GM19395 (cell line): Measurements from ENCODE around the gene RALGAPA2.

ENCODE experiments used
- ATAC-seq: cut with Tn5 transposase; IDR thresholded peaks from one replicate; pipeline ENCODE4 v1.9.1; 2021; ENCODE audit warnings: mild to moderate bottlenecking, moderate library complexity; ENCODE audit not compliant: unreplicated experiment

The RALGAPA2 gene

GRCh38 chr20:20729563-20729962 is 17.1 kb upstream of the RALGAPA2 start:
- ATAC-seq = no peak

GRCh38 chr20:20721489-20721888 is 9.0 kb upstream of the RALGAPA2 start:
- no peak for ATAC-seq

- no peak for ATAC-seq
Measured at GRCh38 chr20:20720158-20720557, 7.7 kb upstream of the RALGAPA2 start.

- no peak for ATAC-seq
Measured at GRCh38 chr20:20719411-20719810, 7.0 kb upstream of the RALGAPA2 start.

- ATAC-seq = no peak
Measured at GRCh38 chr20:20713244-20713765, 861 bp upstream of the RALGAPA2 start.

GRCh38 chr20:20712004-20712473 is 405 bp downstream of the RALGAPA2 start:
- ATAC-seq = peak; percentile 2

GRCh38 chr20:20711413-20711812 is 1.0 kb downstream of the RALGAPA2 start:
- no peak for ATAC-seq

- peak; percentile 42 for ATAC-seq
Measured at GRCh38 chr20:20710443-20711315, 1.8 kb downstream of the RALGAPA2 start.

- ATAC-seq = no peak
Measured at GRCh38 chr20:20709887-20710286, 2.6 kb downstream of the RALGAPA2 start.

- no peak for ATAC-seq
Measured at GRCh38 chr20:20706285-20706684, 6.2 kb downstream of the RALGAPA2 start.

- no peak for ATAC-seq
Measured at GRCh38 chr20:20702330-20703245, 9.9 kb downstream of the RALGAPA2 start.

- ATAC-seq = no peak
Measured at GRCh38 chr20:20699917-20700316, 12.5 kb downstream of the RALGAPA2 start.

GRCh38 chr20:20699144-20699543 is 13.3 kb downstream of the RALGAPA2 start:
- ATAC-seq = no peak

GRCh38 chr20:20697325-20697845 is 15.1 kb downstream of the RALGAPA2 start:
- ATAC-seq = no peak

GRCh38 chr20:20695250-20695816 is 17.1 kb downstream of the RALGAPA2 start:
- ATAC-seq = no peak

GRCh38 chr20:20694591-20694990 is 17.9 kb downstream of the RALGAPA2 start:
- ATAC-seq = no peak

- no peak for ATAC-seq
Measured at GRCh38 chr20:20692587-20692986, 19.9 kb downstream of the RALGAPA2 start.

- ATAC-seq = peak; percentile 65
Measured at GRCh38 chr20:20691477-20692235, 20.8 kb downstream of the RALGAPA2 start.

GRCh38 chr20:20690676-20691476 is 21.6 kb downstream of the RALGAPA2 start:
- ATAC-seq = peak; percentile 85
